ENCODE results near the gene TTLL10.
A peak's percentile ranks its signal among the peaks of the same experiment; 100 is the strongest.

Gene TTLL10

GRCh38 chr1:1164701-1165451 is 8.8 kb upstream of the TTLL10 start:
- no peaks in the 10 kb centered on the region for H3K9me3 Mint-ChIP-seq
- H3K4me1 Mint-ChIP-seq, result peaks cover 24% of the 10 kb centered on the region
- H3K4me3 Mint-ChIP-seq, result no peak overlapping the region
- no peaks in the 10 kb centered on the region for H3K36me3 Mint-ChIP-seq (ENCODE audit: low read depth)
- peak; percentile 39 for DNase-seq
- TF ChIP-seq, protein P1, sequence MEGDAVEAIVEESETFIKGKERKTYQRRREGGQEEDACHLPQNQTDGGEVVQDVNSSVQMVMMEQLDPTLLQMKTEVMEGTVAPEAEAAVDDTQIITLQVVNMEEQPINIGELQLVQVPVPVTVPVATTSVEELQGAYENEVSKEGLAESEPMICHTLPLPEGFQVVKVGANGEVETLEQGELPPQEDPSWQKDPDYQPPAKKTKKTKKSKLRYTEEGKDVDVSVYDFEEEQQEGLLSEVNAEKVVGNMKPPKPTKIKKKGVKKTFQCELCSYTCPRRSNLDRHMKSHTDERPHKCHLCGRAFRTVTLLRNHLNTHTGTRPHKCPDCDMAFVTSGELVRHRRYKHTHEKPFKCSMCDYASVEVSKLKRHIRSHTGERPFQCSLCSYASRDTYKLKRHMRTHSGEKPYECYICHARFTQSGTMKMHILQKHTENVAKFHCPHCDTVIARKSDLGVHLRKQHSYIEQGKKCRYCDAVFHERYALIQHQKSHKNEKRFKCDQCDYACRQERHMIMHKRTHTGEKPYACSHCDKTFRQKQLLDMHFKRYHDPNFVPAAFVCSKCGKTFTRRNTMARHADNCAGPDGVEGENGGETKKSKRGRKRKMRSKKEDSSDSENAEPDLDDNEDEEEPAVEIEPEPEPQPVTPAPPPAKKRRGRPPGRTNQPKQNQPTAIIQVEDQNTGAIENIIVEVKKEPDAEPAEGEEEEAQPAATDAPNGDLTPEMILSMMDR (IDR thresholded peaks at IDR 0.05), result no peak
- peaks cover 11% of the 10 kb centered on the region for H3K27me3 Mint-ChIP-seq (ENCODE audit: low read depth, poor library complexity)
- H3K27ac Mint-ChIP-seq, result no peak overlapping the region

DNA sequence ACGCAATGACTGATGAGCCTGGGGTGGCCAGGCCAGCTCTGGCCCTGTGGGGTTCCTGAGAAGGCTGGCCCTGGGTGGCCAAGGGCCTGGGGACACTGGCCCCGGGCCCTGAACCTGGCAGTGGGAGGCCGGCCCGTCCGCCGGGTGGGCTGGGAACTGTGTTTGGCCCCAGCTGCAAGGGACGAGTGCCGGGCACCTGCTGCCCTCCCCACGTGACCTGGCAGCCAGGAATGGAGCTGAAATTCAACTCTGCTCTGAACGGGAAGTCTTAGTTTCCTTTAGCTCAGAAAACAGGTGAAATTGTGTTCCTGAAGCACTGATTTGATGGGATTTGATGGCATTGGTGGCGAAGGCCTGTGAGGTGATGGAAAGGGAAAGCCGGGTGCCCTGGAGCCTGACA is 8.2 kb upstream of the TTLL10 start:
- Mint-ChIP-seq H3K4me3 (peak overlapping the region; percentile 53), H3K36me3 (ENCODE audit: low read depth) (no peaks in the 10 kb centered on the region), H3K4me1 (peaks cover 30% of the 10 kb centered on the region), H3K27ac (peak overlapping the region; percentile 45), H3K9me3 (no peaks in the 10 kb centered on the region), H3K27me3 (ENCODE audit: low read depth, poor library complexity) (peaks cover 17% of the 10 kb centered on the region)
- no peak for DNase-seq
- TF ChIP-seq, protein P1 (IDR thresholded peaks at IDR 0.05), result no peak

- peak; percentile 18 for DNase-seq
- Mint-ChIP-seq H3K27ac (peak overlapping the region; percentile 45), H3K4me1 (peaks cover 30% of the 10 kb centered on the region), H3K36me3 (ENCODE audit: low read depth) (no peaks in the 10 kb centered on the region), H3K4me3 (peak overlapping the region; percentile 53), H3K27me3 (ENCODE audit: low read depth, poor library complexity) (peaks cover 18% of the 10 kb centered on the region), H3K9me3 (no peaks in the 10 kb centered on the region)
- TF ChIP-seq, protein P1 (IDR thresholded peaks at IDR 0.05), result no peak
These were observed 7.7 kb upstream of the TTLL10 start for GRCh38 chr1:1165900-1166421.

DNA sequence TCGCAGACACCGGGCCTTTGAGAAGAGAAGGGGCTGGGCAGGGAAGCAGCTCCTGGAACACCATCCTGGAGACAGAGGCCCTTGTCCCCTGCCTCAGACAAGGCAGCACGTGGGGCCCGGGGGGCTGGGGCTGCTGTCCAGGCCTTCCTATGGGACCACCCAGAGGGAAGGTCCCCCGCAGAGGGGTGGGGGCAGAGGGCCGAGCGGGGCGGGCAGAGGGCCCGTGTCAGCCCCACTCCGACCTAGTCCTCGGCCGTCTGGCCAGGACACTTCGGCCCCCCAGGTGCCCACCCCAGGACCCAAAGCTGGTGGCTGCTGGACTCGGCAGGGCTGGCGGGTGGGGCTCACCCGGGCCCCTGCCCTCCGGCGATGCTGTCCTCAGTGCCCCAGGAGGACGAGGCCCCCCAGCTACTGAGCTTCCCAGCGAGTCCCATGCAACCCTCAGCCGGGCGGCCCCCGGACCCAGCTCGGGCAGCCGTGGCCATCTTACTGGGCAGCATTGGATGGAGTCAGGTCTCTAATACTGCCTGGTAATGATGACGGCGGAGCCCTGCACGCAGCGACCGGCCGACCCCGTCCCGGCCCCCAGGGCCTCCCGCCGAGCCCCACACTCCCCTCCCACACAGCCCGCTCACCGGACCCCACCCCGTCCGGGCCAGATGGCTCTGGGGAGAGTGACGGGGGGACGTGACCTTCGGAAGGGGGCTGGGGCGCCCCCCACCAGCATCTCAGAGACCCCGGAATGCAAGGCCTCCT is 6.9 kb upstream of the TTLL10 start:
- Mint-ChIP-seq H3K4me3 (no peak overlapping the region), H3K27me3 (ENCODE audit: low read depth, poor library complexity) (peaks cover 18% of the 10 kb centered on the region), H3K4me1 (peaks cover 30% of the 10 kb centered on the region), H3K9me3 (no peaks in the 10 kb centered on the region), H3K27ac (no peak overlapping the region), H3K36me3 (ENCODE audit: low read depth) (no peaks in the 10 kb centered on the region)
- TF ChIP-seq, protein P1 (IDR thresholded peaks at IDR 0.05), result no peak
- DNase-seq, result peak; percentile 26

DNA sequence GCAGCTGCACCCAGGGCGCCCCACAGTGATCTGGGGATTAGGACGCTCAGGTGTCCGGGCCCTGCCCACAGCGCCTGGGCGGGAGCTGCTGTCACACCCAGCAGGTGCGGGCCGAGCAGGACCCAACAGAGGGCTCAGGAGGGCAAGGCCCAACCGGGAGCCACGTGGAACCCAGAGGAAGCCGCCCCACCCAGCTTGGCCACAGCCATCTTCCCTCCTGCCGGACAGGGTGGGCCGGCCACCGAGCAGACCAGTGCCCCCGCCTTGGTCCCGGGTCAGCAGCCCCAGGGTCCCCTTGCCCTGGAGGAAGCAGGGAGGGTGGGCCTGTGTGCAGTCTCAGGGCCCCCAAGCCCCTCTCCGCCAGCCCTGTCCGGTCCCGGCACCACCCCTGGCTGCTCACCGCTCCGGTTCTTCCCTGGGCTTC is 6.3 kb upstream of the TTLL10 start:
- Mint-ChIP-seq H3K27ac (no peak overlapping the region), H3K4me3 (no peak overlapping the region), H3K27me3 (ENCODE audit: low read depth, poor library complexity) (peaks cover 22% of the 10 kb centered on the region), H3K4me1 (peaks cover 35% of the 10 kb centered on the region), H3K9me3 (no peaks in the 10 kb centered on the region), H3K36me3 (ENCODE audit: low read depth) (no peaks in the 10 kb centered on the region)
- TF ChIP-seq, protein P1 (IDR thresholded peaks at IDR 0.05), result no peak
- DNase-seq, result peak; percentile 11

Measured in nephron progenitor cell (in vitro differentiated cells).